GM12878 (cell line): ENCODE data around the gene GID4. TPM values are rescaled to one million over a fixed set of nuclear protein-coding genes. Genes with fewer than 3 reads are reported as not detected.

Source experiments
- ATAC-seq: fragments of 200-7000 bp; cut with Tn5 transposase; 3 replicates; pipeline ENCODE4 v1.9.1; 2020; ENCODE audit warnings: mild to moderate bottlenecking, moderate library complexity
- BruUV-seq: library from RNA; stranded (reverse); fragments of 400-500 nt; replicated peaks from 2 replicates; lab custom pipeline; 2021; lab: Mats Ljungman, UMichigan
- CTCF ChIA-PET: fragments of 300-600 bp; sonication (Branson Sonifier 250); formaldehyde crosslinking; extraction: SDS; loops from one replicate; lab custom pipeline; 2021; ENCODE audit warnings: inconsistent platforms; lab: Yijun Ruan, JAX
- POLR2A ChIA-PET: fragments of 350-600 bp; formaldehyde crosslinking; extraction: SDS; loops from one replicate; lab custom pipeline; 2021; ENCODE audit warnings: inconsistent platforms; lab: Charles Lee
- RAD21 ChIA-PET: fragments of 300-600 bp; sonication (Branson Sonifier 250); formaldehyde crosslinking; loops from one replicate; lab custom pipeline; 2023; ENCODE audit warnings: antibody characterized with exemption; ENCODE audit not compliant: unreplicated experiment; lab: Charles Lee
- SMC1A ChIA-PET: fragments of 300-600 bp; sonication (Branson Sonifier 250); formaldehyde crosslinking; loops from one replicate; lab custom pipeline; 2023; ENCODE audit not compliant: unreplicated experiment, uncharacterized antibody; lab: Charles Lee
- DNase-seq: peaks from one replicate; pipeline ENCODE4 v3.0.0-alpha.2; 2011; ENCODE audit warnings: low read depth, low spot score
- FAIRE-seq: peaks from 3 replicates; lab custom pipeline; 2011; peaks lifted over from hg19 to GRCh38; lab: Jason Lieb, UNC
- H2AFZ ChIP-seq: 2 replicates; pipeline ENCODE4 v1.6.0; 2011; ENCODE audit warnings: low read depth, low read length, control low read depth; ENCODE audit not compliant: control insufficient read depth
- H3K27ac ChIP-seq: 2 replicates; pipeline ENCODE4 v1.5.1; 2011; ENCODE audit warnings: control low read depth; ENCODE audit not compliant: control insufficient read depth, insufficient read depth
- H3K27me3 ChIP-seq, 2 experiments: replicated peaks in 1 of 2; 2 replicates each; pipeline versions ENCODE4 v1.6.0 to v1.6.1; 2011; ENCODE audit warnings: low read length in 1 of 2; ENCODE audit not compliant: control insufficient read depth in 2 of 2, insufficient read depth in 2 of 2
- H3K36me3 ChIP-seq, 2 experiments: 2 replicates each; pipeline ENCODE4 v1.5.1; 2011; ENCODE audit warnings: low read length in 1 of 2; ENCODE audit not compliant: control insufficient read depth in 2 of 2, insufficient read depth in 2 of 2
- H3K4me1 ChIP-seq: 2 replicates; pipeline ENCODE4 v1.6.1; 2011; ENCODE audit warnings: mild to moderate bottlenecking, low read length, moderate library complexity, mixed read lengths; ENCODE audit not compliant: control insufficient read depth, insufficient read depth
- H3K4me2 ChIP-seq: 2 replicates; pipeline ENCODE4 v1.6.0; 2011; ENCODE audit warnings: control low read depth; ENCODE audit not compliant: control insufficient read depth, insufficient read depth
- H3K4me3 ChIP-seq: fragments of 200-600 bp; sonication (generic); 2 replicates; pipeline ENCODE4 v1.5.1; 2016
- H3K79me2 ChIP-seq: 2 replicates; pipeline ENCODE4 v1.6.0; 2011; ENCODE audit warnings: low read length; ENCODE audit not compliant: control insufficient read depth, insufficient read depth
- H3K9ac ChIP-seq: 2 replicates; pipeline ENCODE4 v1.8.0; 2011; ENCODE audit warnings: low read length, control low read depth, mixed read lengths; ENCODE audit not compliant: control insufficient read depth, insufficient read depth
- H3K9me3 ChIP-seq: replicated peaks from 3 replicates; pipeline ENCODE4 v1.5.1; 2011; ENCODE audit warnings: mild to moderate bottlenecking, low read length; ENCODE audit not compliant: control insufficient read depth, insufficient read depth
- H4K20me1 ChIP-seq: 2 replicates; pipeline ENCODE4 v1.6.0; 2011; ENCODE audit not compliant: control insufficient read depth, insufficient read depth
- BACH1 ChIP-seq: fragments of 450-650 bp; IDR thresholded peaks from 2 replicates; pipeline ENCODE4 v1.6.1; 2017; ENCODE audit warnings: mild to moderate bottlenecking, borderline replicate concordance
- CREB1 ChIP-seq: IDR thresholded peaks from 2 replicates; pipeline ENCODE4 v1.6.1; 2012; ENCODE audit warnings: low read depth, mild to moderate bottlenecking, inconsistent platforms
- DPF2 ChIP-seq: fragments of 450-650 bp; IDR thresholded peaks from 2 replicates; pipeline ENCODE4 v1.6.1; 2017; ENCODE audit warnings: mild to moderate bottlenecking
- EP300 ChIP-seq, 2 experiments: fragments of 150-350 bp in 1 of 2; IDR thresholded peaks; 2 replicates each; pipeline ENCODE4 v1.6.1; 2011 to 2012; ENCODE audit warnings: low read depth in 2 of 2, low read length in 2 of 2, borderline replicate concordance in 1 of 2, improper control_type of control experiment in 1 of 2, inconsistent platforms in 1 of 2; ENCODE audit not compliant: control insufficient read depth in 1 of 2
- FOS ChIP-seq: IDR thresholded peaks from 3 replicates; pipeline ENCODE4 v1.6.1; 2011; ENCODE audit warnings: borderline replicate concordance; ENCODE audit not compliant: insufficient read length; ENCODE audit errors: extremely low read depth
- HCFC1 ChIP-seq: fragments of 150-350 bp; IDR thresholded peaks from 2 replicates; pipeline ENCODE4 v1.6.1; 2014; ENCODE audit warnings: low read length
- HDAC6 ChIP-seq: fragments of 200-600 bp; sonication (generic); IDR thresholded peaks from one replicate; pipeline ENCODE4 v1.8.0; 2017; ENCODE audit warnings: antibody characterized with exemption; ENCODE audit not compliant: unreplicated experiment
- IRF4 ChIP-seq: IDR thresholded peaks from 2 replicates; pipeline ENCODE4 v1.6.1; 2011; ENCODE audit warnings: low read depth, low read length
- NR2F1 ChIP-seq: fragments of 450-650 bp; conservative IDR thresholded peaks from 2 replicates; pipeline ENCODE4 v1.6.1; 2017; ENCODE audit warnings: mild to moderate bottlenecking
- PAX8 ChIP-seq: fragments of 450-650 bp; IDR thresholded peaks from 2 replicates; pipeline ENCODE4 v1.6.1; 2017; ENCODE audit warnings: mild to moderate bottlenecking, moderate library complexity
- SPI1 ChIP-seq: IDR thresholded peaks from 2 replicates; pipeline ENCODE4 v1.6.1; 2011; ENCODE audit warnings: low read depth, mild to moderate bottlenecking, low read length, moderate library complexity, borderline replicate concordance; ENCODE audit not compliant: insufficient read depth
- TCF7 ChIP-seq: IDR thresholded peaks from 2 replicates; pipeline ENCODE4 v1.6.1; 2014; ENCODE audit warnings: antibody characterized with exemption, borderline replicate concordance
- USF1 ChIP-seq: IDR thresholded peaks from 2 replicates; pipeline ENCODE4 v1.6.1; 2011; ENCODE audit warnings: borderline replicate concordance, low read depth, mild to moderate bottlenecking, moderate library complexity, mixed read lengths, low read length; ENCODE audit not compliant: insufficient read depth; ENCODE audit errors: extremely low read length
- ZNF687 ChIP-seq: fragments of 450-650 bp; IDR thresholded peaks from 2 replicates; pipeline ENCODE4 v1.6.1; 2017; ENCODE audit warnings: mild to moderate bottlenecking, moderate library complexity
- WGBS: methylation state at CpG from one replicate; pipeline ENCODE4 v1.1.6; 2016; ENCODE audit warnings: low lambda C conversion rate; ENCODE audit not compliant: insufficient replicate concordance, insufficient coverage; ENCODE audit errors: missing lambda C conversion rate; 5-methylcytosine and 5-hydroxymethylcytosine counted together
- in situ Hi-C: fragments of 300-500 bp; cut with MboI; formaldehyde crosslinking; loops from 9 replicates; pipeline ENCODE4 v1.14.3; 2018; ENCODE audit warnings: mixed read lengths
- intact Hi-C: fragments of 100-400 bp; cut with micrococcal nuclease; formaldehyde crosslinking; loops from one replicate; pipeline ENCODE4 v1.14.2; 2022; ENCODE audit not compliant: unreplicated experiment
- polyA plus RNA-seq, 11 experiments: library from polyadenylated mRNA; depleted of rRNA in 4 of 11; unstranded in 6 of 11; stranded (reverse) in 5 of 11; fragments of >200 nt; fragmentation: Nextera tagmentation in 4 of 11; fragmentation: Illumina TruSeq in 1 of 11; extraction: Ambion mirVana in 4 of 11; extraction: Trizol in 1 of 11; gene quantifications; 1 replicate in 1 of 11; 2 replicates in 10 of 11; pipeline versions ENCODE4 v1.2.1 to v1.2.3, GENCODE V29; 2011 to 2016; ENCODE audit warnings: inconsistent platforms in 2 of 11, missing spikeins in 2 of 11, low read depth in 1 of 11
- total RNA-seq, 4 experiments: library from RNA; depleted of rRNA in 3 of 4; stranded (reverse); fragments of >200 nt in 3 of 4; fragmentation: Illumina TruSeq in 1 of 4; extraction: Trizol in 1 of 4; gene quantifications; 2 replicates each; pipeline versions ENCODE4 v1.2.1 to v1.2.3, GENCODE V29; 2013 to 2021

The GID4 gene
- total and polyA plus RNA-seq, 10 of the 15 experiments (the other 5 are each of a cell fraction or from before 2014, with no cell fraction given): 0.93 to 7.3 (median 3.6) TPM

- TF ChIP-seq EP300 (IDR thresholded peaks at IDR 0.05; ENCODE audit: borderline replicate concordance in 1 of 2, control insufficient read depth in 1 of 2, low read depth in 2 of 2, low read length in 2 of 2): no peak
- TF ChIP-seq NR2F1: no peak
- no peak for FAIRE-seq
- H3K4me2 ChIP-seq: no peak overlapping the region
- ChIA-PET CTCF (no interaction called here), POLR2A (no interaction called here), RAD21 (no interaction called here), SMC1A (no interaction called here)
- H4K20me1 ChIP-seq: no peaks in the 10 kb centered on the region
- no peaks in the 10 kb centered on the region for H3K36me3 ChIP-seq
- no peak overlapping the region for H3K4me3 ChIP-seq
- H3K4me1 ChIP-seq: no peaks in the 10 kb centered on the region
- no peak for ATAC-seq
- DNase-seq: no peak
- H3K9me3 ChIP-seq: peaks cover 1% of the 10 kb centered on the region; the same call in 1 of the 3 replicates
- WGBS: 18% methylated on average over 5 of the region's 5 CpGs
- no peak overlapping the region for H3K27ac ChIP-seq
- no peaks in the 10 kb centered on the region; a peak in 1 of 4 replicates for H3K27me3 ChIP-seq
- no peaks in the 10 kb centered on the region for H3K79me2 ChIP-seq
- BruUV-seq: no TSS peak
- no peak overlapping the region for H3K9ac ChIP-seq
- in situ Hi-C loops (no loop called here), intact Hi-C loops (no loop called here)
- H2AFZ ChIP-seq: no peak overlapping the region
Measured at GRCh38 chr17:18116078-18116477, 76.9 kb downstream of the GID4 start.

GRCh38 chr17:18117533-18117932 lies 78.3 kb downstream of the GID4 start:
- Histone ChIP-seq H3K9ac (no peak overlapping the region), H3K27ac (no peak overlapping the region), H2AFZ (no peak overlapping the region), H3K4me1 (no peaks in the 10 kb centered on the region), H3K9me3 (peaks cover 1% of the 10 kb centered on the region; the same call in 1 of the 3 replicates), H4K20me1 (no peaks in the 10 kb centered on the region), H3K27me3 (no peaks in the 10 kb centered on the region; a peak in 1 of 4 replicates), H3K79me2 (no peaks in the 10 kb centered on the region), H3K36me3 (no peaks in the 10 kb centered on the region), H3K4me3 (no peak overlapping the region), H3K4me2 (no peak overlapping the region)
- POLR2A ChIA-PET: interaction anchor here (0.5 kb wide), 1 partner anchor 149 kb away, joined by 3 read pairs; no protein-coding TSS in a partner anchor
- in situ Hi-C loops: no loop called here
- WGBS: 67% methylated on average over 1 of the region's 1 CpG
- FAIRE-seq (no peak), DNase-seq (no peak), ATAC-seq (no peak)
- SMC1A ChIA-PET: no interaction called here
- CTCF ChIA-PET: no interaction called here
- intact Hi-C loops: no loop called here
- no TSS peak for BruUV-seq
- RAD21 ChIA-PET: no interaction called here
- TF ChIP-seq CREB1: no peak
- no peak for TF ChIP-seq FOS
- no peak for TF ChIP-seq TCF7
- no peak for TF ChIP-seq ZNF687
- TF ChIP-seq PAX8: no peak
- TF ChIP-seq HDAC6: no peak
- no peak for TF ChIP-seq SPI1
- TF ChIP-seq HCFC1: no peak
- TF ChIP-seq IRF4: no peak
- no peak for TF ChIP-seq USF1
- no peak for TF ChIP-seq BACH1
- no peak for TF ChIP-seq DPF2
